ENCODE measurements around the gene EPHA6.

DNA sequence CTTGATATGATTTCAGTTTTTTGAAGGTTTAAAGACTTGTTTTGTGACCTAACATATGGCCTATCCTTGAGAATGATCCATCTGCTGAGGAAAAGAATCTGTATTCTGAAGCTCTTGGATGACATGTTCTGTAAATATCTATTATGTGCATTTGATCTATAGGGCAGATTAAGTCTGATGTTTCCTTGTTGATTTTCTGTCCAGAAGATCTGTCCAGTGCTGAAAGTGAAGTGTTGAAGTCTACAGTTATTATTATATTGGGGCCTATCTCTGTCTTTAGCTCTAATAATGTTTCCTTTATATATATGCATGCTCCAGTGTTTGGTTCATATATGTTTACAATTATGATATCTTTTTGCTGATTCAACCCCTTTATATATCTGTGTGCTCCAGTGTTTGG lies 362.8 kb downstream of the EPHA6 start:
- no peak for TF ChIP-seq EZH2 (IDR thresholded peaks at IDR 0.05)
- TF ChIP-seq POLR2AphosphoS5 (IDR thresholded peaks at IDR 0.05; ENCODE audit: borderline replicate concordance, low read depth, low read length) = no peak

Measured in SK-N-MC (cell line).